Endothelial cell (in vitro differentiated cells): Measurements from ENCODE around the gene ZAP70. TPM values are rescaled to one million over a fixed set of nuclear protein-coding genes. Genes with fewer than 3 reads are reported as not detected.
"Not testable (repeated sequence)": the region's sequence is repeated elsewhere in the genome, so short reads cannot be mapped to it uniquely, and the experiment has no call there.

Experiments
- DNase-seq: peaks from one replicate; pipeline ENCODE4 v3.0.0; 2021; ENCODE audit warnings: low spot score
- H3K27ac Mint-ChIP-seq: one replicate; pipeline ENCODE4 v1.8.0; 2021; ENCODE audit warnings: mixed read lengths, inconsistent platforms; ENCODE audit not compliant: unreplicated experiment
- H3K27me3 Mint-ChIP-seq: one replicate; pipeline ENCODE4 v1.8.0; 2021; ENCODE audit warnings: mild to moderate bottlenecking, moderate library complexity, mixed read lengths, inconsistent platforms; ENCODE audit not compliant: unreplicated experiment
- H3K36me3 Mint-ChIP-seq: one replicate; pipeline ENCODE4 v1.8.0; 2021; ENCODE audit warnings: mild to moderate bottlenecking, low read depth, mixed read lengths, inconsistent platforms; ENCODE audit not compliant: unreplicated experiment
- H3K4me1 Mint-ChIP-seq: one replicate; pipeline ENCODE4 v1.8.0; 2021; ENCODE audit warnings: mild to moderate bottlenecking, mixed read lengths, inconsistent platforms; ENCODE audit not compliant: unreplicated experiment
- H3K4me3 Mint-ChIP-seq: one replicate; pipeline ENCODE4 v1.8.0; 2021; ENCODE audit warnings: mild to moderate bottlenecking, mixed read lengths, inconsistent platforms; ENCODE audit not compliant: unreplicated experiment
- H3K9me3 Mint-ChIP-seq: one replicate; pipeline ENCODE4 v1.8.0; 2021; ENCODE audit warnings: mixed read lengths, inconsistent platforms; ENCODE audit not compliant: unreplicated experiment
- CTCF ChIP-seq: fragments of 200-600 bp; sonication (generic); IDR thresholded peaks from one replicate; pipeline ENCODE4 v1.5.0; 2021; ENCODE audit warnings: antibody characterized with exemption; ENCODE audit not compliant: unreplicated experiment
- total RNA-seq: library from RNA; stranded (reverse); fragmentation: NEBNext Ultra II Directional; extraction: Animal tissue kit (Norgen Biotek cat#: 25700); gene quantifications from one replicate; pipeline ENCODE4 v1.2.1, GENCODE V29; 2021; ENCODE audit not compliant: unreplicated experiment

The ZAP70 gene
- total RNA-seq, 1 donor from 2014 or later: 93.4 TPM

DNA sequence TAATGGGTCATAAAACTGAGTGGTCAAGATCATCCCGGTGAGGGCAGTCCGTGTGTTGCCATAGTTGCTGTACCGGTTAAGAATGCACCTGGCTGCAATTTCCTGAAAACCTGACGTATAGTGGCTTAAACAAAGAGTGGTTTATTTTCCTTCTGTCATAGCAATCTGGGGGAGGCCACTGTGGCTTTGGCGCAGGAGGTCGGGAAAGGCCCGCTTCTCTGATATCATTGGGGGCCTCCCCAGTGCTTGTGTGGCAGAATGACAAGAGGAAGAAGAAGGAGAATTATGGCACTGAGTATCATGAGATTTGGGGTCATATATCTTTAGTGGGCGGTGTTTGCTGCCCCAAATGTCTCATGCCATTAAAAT, 39.5 kb upstream of the ZAP70 start:
- Mint-ChIP-seq H3K27me3 (no peaks in the 10 kb centered on the region), H3K4me1 (peaks cover 5% of the 10 kb centered on the region), H3K27ac (no peak overlapping the region), H3K36me3 (peaks cover 4% of the 10 kb centered on the region), H3K4me3 (no peak overlapping the region), H3K9me3 (no peaks in the 10 kb centered on the region)
- TF ChIP-seq CTCF: no peak
- no peak for DNase-seq

GRCh38 chr2:97675430-97676113, 37.8 kb upstream of the ZAP70 start:
- Mint-ChIP-seq H3K36me3 (peaks cover 4% of the 10 kb centered on the region), H3K27ac (no peak overlapping the region), H3K4me3 (no peak overlapping the region), H3K27me3 (no peaks in the 10 kb centered on the region), H3K9me3 (no peaks in the 10 kb centered on the region), H3K4me1 (peaks cover 5% of the 10 kb centered on the region)
- no peak for TF ChIP-seq CTCF
- no peak for DNase-seq

DNA sequence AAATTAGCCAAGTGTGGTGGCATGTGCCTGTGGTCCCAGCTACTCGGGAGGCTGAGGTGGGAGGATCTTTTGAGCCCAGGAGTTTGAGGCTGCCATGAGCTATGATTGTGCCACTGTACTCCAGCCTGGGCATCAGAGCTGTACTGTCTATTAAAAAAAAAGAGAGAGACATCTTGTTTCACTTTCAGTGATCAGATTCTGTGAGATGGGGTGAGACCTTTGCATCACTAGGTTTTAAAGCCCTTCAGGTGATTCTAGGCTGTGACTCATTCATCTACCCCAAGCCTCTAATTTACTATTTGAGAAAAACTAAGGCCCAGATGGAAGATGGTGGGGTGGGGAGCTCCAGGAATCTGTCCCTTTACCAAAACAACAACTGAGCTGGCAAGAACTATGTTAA, 36.8 kb upstream of the ZAP70 start:
- H3K4me1 Mint-ChIP-seq: peaks cover 5% of the 10 kb centered on the region
- H3K27me3 Mint-ChIP-seq: no peaks in the 10 kb centered on the region
- no peaks in the 10 kb centered on the region for H3K9me3 Mint-ChIP-seq
- DNase-seq: no peak
- no peak for TF ChIP-seq CTCF
- H3K4me3 Mint-ChIP-seq: no peak overlapping the region
- peaks cover 4% of the 10 kb centered on the region for H3K36me3 Mint-ChIP-seq
- no peak overlapping the region for H3K27ac Mint-ChIP-seq

DNA sequence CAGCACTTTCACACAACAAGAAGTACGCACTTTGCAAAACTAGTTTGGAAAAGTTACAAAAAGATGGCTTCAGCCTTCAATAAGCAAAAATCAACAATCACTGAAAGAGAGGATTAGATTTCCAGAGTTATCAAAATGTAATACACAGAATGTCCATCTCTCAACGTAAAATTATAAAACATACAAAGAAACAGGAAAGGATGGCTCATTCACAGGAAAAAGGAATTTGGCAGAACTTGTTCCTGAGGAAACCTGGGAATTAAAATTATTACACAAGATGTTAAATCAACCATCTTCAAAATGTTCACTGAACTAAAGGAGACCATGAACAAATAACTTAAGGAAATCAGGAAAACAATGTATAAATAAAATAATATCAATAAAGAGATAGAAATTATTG, 35.9 kb upstream of the ZAP70 start:
- Mint-ChIP-seq H3K27me3 (no peaks in the 10 kb centered on the region), H3K36me3 (peaks cover 4% of the 10 kb centered on the region), H3K4me1 (peaks cover 13% of the 10 kb centered on the region), H3K27ac (peak overlapping the region; percentile 36), H3K4me3 (no peak overlapping the region), H3K9me3 (no peaks in the 10 kb centered on the region)
- TF ChIP-seq CTCF: no peak
- no peak for DNase-seq

- no peak overlapping the region for H3K27ac Mint-ChIP-seq
These were observed 35.1 kb upstream of the ZAP70 start for GRCh38 chr2:97678298-97678697.

DNA sequence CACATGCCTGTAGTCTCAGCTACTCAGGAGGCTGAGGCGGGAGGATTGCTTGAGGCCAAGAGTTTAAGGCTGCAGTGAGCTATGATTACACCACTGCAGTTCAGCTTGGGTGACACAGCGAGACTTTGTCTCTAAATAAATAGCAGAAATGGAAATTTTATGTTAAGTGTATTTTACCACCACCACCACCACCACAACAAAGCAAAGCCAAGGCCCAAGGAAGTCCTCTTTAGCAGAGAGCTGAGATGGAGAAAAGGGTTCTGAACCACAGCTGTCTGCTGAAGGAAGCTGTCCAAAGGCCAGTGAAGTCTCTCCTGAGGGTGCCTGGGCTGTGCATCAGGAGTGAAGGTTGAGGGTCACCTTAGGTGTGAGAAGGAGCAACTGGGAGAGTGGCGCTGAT, 26.1 kb upstream of the ZAP70 start:
- DNase-seq, H3K27ac Mint-ChIP-seq, H3K27me3 Mint-ChIP-seq, H3K4me1 Mint-ChIP-seq, H3K4me3 Mint-ChIP-seq, H3K9me3 Mint-ChIP-seq, H3K36me3 Mint-ChIP-seq: not testable (repeated sequence)

More at GRCh38 chr2:97678298-97678697, 35.1 kb upstream of the ZAP70 start:
- Mint-ChIP-seq H3K27me3 (no peaks in the 10 kb centered on the region), H3K36me3 (peaks cover 4% of the 10 kb centered on the region), H3K4me1 (peaks cover 13% of the 10 kb centered on the region), H3K4me3 (no peak overlapping the region), H3K9me3 (no peaks in the 10 kb centered on the region)
- no peak for DNase-seq
- no peak for TF ChIP-seq CTCF
